UCSD-AML1 (cell line): ENCODE data around the gene NEBL.

Experiments used
- DNase-seq: peaks from one replicate; lab custom pipeline; 2025; ENCODE audit not compliant: unreplicated experiment; lab: John Stamatoyannopoulos, UW

Gene NEBL

DNA sequence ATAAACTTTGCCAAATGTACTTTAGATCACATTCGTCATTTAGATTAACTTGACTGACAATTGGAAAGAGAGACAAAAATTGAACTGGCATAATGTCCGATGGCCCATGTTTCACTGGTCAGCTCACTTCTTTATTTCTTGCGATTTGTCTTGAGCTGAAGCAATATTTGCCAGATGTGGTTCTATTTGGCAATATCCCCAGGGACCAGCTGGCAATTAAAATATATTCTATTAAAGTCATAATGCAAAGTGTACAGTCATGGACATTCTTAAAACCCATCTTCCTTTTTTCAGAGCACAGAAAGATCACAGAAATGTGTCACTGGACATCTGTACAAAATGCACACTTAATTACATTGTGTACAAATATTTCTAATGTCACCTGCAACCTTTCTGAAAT is 26.3 kb downstream of the NEBL start:
- no peak for DNase-seq

DNA sequence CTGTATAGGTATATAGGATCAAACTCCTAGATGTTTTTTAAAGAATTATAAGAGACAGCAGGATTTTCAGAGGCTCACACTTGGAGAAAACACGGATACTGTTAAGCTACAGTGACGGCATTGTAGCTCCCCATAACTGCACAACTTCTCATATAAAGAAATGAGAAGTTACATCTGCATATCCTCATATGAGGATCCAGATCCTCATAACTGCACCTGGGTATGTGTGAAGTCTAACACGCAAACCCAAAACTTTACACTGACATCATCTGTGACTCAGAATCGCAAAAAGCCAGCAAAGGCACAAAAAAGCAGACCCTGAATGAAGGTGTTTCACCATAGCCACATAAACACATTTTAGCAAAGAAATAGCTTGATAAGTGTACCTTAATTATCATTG is 34.1 kb downstream of the NEBL start:
- no peak for DNase-seq

DNA sequence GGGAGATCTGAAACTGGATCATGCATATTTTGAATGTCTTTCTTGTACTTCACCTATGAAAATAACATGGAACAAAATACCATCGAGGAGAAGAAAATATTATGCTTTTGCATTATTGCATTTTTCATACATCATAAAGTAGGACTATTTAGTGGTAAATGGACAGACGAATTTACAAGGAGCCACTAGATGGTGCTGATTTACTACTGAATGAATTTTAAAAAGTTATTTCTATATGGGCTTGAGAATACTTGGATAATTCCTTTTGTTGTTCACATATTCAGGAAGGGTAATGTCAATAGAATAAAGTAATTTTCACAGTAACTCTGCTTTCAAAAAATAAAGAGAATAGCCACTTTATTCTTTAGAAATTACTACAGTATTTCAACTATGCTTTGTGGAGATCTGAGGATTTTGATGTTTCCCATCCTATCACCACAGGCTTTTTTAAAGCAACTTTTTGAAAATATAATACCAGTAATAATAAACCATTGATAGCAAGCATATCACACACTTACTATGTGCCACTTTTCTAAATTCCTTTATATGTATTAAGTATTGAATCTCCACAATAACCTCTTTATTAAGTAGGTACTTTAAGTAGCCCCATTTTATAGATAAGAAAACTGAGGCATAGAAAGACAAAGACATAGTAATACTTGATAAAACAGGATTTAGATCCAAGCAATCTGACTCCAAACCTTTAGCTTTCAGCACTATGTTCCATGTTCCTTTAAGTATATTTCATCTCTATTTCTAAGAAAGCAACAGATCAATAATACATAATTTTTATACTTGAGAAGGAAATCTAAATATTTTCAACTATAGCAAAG is 38.6 kb downstream of the NEBL start:
- no peak for DNase-seq

DNA sequence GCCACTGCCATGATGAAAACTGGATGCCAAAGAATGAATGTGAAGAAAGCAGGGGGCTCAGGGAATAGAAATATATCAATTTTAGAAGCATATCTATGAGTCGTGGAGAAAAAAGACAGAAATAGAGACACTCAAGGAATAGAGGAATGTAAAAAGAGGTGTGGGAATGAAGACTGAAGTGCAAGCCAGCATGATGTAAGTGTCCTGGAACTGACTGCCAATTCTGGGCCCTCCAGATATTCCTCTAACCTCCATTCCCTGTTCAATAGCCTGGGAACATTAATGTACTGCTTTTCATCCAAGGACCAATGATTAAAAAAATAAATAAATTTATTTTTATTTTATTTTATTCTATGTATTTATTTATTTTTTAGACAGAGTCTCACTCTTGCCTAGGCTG is 40.6 kb downstream of the NEBL start:
- no peak for DNase-seq

DNA sequence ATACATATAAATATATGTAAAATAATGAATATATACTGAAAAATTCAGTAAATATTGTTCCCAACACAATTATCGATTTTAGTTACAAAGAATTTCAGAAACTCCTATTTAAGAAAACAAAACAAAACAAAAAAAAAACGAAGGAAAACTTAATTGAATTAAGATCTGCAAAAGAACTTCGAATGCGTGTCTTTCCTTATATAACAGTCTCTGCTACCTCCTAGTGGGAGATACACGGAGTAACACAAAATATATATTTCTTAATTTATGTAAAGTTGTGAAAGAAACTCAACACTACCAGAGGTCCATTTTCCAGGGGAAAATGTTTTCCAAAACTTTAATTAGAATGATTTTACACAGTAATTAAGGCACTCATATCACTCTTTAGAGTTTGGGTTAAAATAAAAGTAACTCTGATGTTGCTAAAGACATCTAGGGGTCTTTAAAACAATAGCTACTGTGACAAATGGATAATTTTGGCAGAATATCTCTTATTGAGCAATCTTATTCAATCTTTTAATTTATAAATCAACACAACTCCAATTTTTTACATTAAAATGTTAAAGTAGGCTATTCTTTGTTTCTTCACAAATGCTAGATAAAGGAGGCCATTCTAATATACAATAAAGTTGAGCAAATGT is 41.6 kb downstream of the NEBL start:
- DNase-seq: no peak

DNA sequence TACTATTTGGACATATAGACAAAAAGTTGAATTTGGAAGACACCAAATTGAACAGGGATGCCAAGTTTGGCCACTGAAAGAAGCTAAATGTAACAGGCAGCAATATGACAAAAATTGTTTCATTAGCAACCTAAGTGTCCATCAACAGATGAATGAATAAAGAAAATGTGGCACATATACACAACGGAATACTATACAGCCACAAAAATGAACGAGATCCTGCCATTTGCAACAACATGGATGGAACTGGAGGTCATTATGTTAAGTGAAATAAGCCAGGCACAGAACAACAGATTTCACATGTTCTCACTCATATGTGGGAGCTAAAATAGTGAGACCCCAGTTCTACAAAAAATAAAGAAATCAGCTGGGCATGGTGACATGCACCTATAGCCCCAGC is 43.8 kb downstream of the NEBL start:
- DNase-seq: no peak

DNA sequence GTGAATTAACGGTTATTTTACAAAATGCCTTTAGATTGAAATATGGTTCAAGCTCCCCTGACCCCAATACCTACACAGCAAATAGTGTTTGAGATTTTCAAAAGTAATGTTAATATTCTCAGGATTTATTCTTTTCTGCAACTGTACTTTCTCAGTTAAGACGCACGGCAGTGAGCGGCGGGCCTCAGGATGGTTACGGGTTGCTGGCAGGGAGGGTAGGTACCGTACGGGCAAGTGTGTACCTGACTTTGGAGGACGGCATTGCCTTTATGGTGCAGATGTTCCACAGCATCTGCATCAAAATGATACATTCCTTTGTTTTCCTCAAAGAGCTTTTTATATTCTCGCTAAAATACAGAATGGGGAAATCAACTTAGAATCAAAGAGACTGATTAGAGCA is 44.8 kb downstream of the NEBL start:
- DNase-seq: no peak

DNA sequence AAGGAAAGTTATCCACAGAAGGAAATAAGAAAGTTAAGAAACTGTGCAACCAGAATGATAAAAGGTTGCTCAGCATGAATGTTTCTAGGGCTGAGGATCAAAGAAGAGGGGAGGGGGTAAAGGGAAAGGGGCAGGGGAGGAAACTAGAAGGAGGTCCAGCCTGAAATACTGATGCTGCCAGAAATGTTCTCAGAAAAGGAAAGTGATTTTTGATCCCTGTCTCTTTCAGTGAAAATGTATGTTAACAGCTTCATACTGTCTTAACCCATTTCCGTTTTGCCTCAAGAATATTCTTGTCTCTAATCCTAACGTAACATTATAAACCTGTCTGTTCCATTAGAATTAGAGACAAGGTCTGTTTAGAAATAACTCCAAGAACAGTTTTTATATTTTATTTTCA is 49.6 kb downstream of the NEBL start:
- DNase-seq: no peak

DNA sequence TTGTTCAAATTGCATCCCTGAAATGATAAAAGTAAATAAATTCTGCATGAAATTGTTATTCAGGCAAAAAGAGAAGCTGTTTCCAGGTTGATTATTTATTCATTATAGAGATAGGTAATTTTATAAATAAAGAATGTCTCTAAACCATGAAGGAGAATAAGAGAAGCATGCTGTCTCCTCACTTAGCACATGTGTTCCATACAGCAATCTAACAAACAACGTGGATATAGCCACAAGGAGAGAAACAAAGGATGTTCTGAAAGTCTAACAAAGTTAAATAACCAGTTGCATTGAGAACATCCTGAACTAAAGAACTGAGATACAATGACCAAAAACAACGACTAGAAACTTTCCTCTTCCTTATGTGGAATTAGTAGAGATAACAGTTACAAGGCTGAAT is 50.8 kb downstream of the NEBL start:
- no peak for DNase-seq

DNA sequence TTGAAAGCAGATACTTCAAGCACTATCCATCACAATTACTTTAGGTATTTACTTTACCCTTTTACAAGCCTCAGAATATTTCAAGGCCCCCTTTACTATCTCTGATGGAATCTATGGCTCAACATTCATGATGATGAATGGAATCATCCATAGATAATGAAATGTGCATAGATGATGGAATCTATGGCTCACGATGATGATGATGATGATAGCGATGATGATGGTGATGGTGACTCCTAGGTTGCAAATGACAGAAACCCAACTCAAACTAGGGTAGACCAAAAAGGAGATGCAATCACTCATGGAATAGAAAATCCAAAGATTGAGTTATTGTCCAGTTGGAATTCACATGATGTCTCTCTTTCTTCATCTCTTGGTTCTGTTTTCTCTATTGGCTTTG is 55.7 kb downstream of the NEBL start:
- no peak for DNase-seq

DNA sequence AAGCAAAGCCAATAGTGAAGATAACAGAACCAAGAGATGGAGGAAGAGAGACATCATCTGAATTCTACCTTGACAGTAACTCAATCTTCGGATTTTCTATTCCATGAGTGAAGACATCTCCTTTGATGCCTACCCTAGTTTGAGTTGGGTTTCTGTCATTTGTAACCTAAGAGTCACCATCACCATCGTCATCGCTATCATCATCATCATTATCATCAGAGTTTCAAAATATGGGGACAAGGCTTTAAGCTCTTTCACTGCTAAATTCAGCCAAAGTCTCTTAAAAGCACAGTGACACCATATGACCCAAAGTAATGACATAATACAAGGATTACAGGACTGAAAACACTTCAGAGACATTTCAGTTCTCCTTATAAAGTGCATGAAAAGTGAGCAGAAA is 57.2 kb downstream of the NEBL start:
- no peak for DNase-seq

DNA sequence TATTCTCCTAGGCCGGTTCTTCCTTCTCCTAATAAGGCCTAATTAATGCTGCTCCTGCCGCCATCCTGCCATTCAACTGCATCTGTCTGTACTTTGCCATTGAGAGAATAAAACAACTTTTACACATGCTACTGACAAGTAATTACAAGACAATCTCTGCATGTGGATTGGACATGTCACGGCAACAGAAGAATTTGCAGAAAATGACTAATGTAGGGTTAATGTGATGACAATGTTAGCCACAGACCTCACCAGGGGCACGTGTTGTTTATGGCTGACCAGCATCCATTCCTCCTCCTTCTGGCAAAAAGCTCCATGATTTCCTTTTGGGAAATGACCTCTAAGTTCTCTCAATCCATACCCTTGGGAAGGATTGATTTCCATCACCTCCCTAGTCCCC is 58.0 kb downstream of the NEBL start:
- DNase-seq: no peak

DNA sequence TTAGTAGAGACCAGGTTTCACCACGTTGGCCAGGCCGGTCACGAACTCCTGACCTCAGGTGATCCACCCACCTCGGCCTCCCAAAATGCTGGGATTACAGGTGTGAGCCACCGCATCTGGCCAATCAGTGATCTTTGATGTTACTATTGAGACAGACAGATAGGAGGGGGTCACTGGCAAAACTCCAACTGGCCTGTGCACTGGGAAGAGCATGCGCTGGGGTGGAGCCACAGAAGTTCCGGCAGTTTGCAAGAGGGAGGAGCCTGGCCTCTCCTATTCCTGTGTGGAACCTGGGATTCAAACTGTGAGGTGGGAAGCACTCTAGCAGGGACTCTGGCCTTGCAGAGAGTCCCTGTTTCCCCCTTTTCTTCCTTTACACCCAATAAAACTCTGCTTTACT is 60.7 kb downstream of the NEBL start:
- no peak for DNase-seq

DNA sequence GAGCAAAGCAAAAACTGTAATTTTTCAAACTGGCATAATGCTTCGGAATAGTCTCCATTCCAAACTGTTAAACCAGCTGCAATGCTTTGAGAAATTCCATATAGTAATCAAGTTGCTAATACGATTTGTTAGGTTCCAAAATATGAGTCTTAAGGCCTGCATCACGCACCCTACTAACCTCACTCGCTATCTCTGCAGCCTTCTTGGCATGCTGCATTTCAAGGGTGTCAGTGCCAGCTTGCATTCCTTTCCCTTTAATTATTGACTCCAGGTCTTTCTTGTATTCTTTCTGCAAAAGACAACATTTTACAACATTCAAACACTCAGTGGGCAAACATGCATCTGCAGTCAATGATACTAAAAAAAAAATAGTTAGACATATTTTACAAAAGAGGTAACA is 61.8 kb downstream of the NEBL start:
- no peak for DNase-seq

DNA sequence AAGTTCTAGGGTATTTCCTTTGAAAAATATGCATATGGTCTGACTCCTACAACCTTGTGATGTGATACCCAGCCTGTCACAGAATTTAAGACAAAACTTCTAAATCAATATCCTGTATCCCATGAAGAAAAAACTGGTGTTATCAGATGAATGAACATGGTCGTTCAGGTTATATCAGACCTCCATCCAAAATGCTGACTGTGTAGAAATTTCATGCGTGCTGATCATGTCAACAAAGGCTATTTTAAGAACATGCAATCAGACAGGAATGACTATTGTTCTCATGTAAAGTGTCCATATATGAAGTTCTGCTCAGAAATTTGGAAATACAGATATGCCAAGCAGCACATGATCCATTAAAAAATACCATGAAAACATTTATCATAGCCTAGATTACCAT is 62.3 kb downstream of the NEBL start:
- DNase-seq: no peak

DNA sequence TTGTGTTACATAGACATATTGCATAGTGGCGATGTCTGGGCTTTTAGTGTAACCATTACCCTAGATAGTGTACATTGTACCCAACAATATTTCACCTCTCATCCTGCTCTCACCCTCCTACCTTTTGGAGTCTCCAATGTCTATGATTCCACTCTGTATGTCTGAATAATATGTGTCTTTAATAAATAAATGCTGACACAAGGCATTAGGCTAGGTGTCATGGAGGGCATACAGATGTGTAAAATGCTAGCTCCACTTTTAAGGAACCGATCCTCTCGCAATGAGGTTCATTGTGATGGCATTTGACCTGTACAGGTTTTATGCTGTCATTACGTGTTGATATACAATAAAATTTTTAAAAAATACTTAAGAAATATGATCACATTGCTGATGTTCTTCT is 74.3 kb downstream of the NEBL start:
- DNase-seq: no peak

DNA sequence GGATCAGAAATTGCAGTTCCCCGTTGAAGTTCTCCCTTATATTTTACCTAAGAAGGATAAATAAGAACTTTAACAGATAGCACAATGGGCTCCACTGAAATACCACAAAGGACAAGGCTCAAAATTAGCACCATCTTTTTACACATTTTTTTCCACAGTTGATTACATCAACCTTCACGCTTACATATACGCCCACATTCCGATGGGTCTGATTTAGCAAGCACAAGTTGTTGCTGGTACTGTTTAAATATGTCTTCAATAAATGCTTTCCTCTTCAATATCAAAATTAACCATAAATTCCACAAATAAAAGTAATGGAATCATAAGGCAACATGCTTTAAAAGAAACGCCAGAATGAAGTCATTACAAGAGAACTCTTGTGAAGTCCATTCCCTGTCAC is 79.5 kb downstream of the NEBL start:
- DNase-seq: no peak

DNA sequence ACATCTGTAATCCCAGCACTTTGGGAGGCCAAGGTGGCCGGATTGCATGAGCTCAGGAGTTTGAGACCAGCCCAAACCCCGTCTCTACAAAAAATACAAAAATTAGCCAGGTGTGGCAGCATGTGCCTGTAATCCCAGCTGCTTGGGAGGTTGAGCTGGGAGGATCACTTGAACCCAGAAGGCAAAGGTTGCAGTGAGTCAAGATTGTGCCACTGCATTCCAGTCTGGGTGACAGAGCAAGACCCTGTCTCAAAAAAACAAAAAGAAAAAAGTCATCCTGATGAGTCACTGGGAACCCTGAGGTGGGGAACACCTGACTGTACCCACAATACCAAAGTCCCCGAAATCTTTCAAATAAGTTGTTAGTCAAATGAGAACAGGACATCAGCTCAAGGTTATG is 80.0 kb downstream of the NEBL start:
- DNase-seq: no peak

DNA sequence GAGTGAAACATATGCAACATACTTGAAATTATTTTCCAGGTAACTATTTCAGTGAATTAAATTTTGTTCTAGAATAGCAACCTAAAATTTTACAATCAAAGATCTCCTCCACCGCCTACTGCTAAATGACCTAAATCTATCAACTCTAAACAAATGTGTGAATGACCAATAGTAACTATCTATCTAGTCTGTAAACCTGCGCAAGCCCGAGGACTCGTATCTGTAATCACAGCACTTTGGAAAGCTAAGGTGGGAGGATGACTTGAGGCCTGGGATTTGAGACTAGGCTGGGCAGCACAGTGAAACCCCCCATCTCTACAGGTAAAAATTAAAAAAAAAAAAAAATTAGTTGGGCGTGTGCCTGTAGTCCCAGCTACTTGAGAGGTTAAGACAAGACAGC is 83.0 kb downstream of the NEBL start:
- DNase-seq: no peak

DNA sequence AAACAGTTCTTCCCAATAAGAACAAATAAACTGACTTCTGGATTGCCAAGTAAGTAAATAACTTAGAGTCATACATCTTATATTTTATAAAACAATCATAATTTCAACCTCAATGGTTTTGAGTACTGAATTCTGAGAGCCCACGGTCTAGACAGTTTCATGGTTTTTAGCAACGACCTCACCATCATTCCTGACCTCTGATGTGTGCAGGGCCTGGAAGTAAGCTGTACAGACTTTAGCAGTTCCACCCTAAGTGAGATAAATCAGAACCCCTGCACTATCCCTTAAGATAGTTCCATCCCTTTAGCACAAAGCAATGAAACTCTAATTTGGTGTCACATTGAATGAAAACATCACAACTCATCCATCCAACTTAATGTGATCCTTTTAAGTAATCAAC is 86.0 kb downstream of the NEBL start:
- no peak for DNase-seq

DNA sequence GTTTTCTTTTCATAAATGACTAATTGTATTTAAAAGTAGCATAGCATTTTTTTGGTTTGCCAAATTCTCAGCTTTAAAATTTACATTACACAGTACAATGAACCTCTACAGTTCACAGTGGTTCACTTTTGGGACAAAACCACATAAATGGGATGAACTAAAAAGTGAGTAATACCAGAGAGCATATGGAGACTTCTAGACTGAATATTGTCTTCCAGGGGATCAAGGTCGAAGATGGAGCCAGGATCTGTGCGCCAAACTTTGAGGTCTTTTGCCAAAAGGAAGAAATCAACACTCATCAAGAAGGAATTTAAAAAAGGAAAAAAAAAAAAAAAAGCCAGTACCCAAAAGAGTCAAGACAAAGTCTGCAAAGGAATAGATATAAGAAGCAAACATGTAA is 87.5 kb downstream of the NEBL start:
- no peak for DNase-seq

DNA sequence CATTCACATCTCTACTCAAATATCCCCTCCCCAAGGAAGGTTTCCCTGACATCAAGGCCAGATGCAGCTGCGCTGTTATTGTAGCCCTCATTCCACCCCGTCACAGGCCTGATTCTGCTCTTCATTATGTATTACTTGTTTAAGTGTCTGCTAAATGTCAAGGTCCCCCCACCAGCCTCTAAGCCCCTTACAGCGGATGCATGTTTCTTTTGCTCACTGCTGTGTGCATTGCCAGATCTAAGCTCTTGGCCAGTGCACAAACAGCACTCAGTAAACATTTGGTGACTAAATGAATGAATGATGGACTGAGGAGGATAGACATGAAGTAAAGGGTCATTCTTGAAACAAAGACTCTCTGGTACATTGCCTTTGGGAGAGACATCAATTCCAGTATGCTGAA is 90.6 kb downstream of the NEBL start:
- no peak for DNase-seq

DNA sequence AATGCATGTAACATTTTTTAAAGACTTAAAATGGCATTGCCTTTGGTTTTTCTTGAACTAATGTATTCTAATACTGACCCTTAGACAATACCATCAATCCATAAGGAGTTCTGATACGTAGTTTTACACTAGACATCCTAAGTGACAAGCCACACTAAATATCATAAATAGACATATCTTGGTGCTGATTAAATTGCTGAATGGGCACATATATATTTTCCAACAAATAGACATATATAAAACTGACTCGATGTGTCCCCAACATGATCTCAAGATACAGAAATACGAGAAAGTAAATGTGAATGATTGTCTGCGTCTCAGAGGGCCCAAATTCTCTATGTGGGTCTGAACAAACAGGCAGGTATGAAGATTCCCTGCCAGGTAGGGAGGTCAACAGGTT is 99.8 kb downstream of the NEBL start:
- DNase-seq: no peak
